ENCODE measurements around the gene INPP5D. TPM values are rescaled to one million over a fixed set of nuclear protein-coding genes. Genes with fewer than 3 reads are reported as not detected.

Gene INPP5D
- total RNA-seq, 1 experiment from 2014 or later, result 17.2 TPM

GRCh38 chr2:233161730-233162129 lies 101.6 kb downstream of the INPP5D start (continued):
- TF ChIP-seq PRRX2 (CRISPR knock-in tag; IDR thresholded peaks at IDR 0.05) (no peak), HMGA2 (CRISPR knock-in tag; IDR thresholded peaks at IDR 0.05) (no peak), ATF1 (CRISPR knock-in tag; IDR thresholded peaks at IDR 0.05) (no peak)

- POLR2A ChIA-PET, result no interaction called here
- CTCF ChIA-PET, result interaction anchor here (1.0 kb wide), 1 partner anchor 102 kb away, joined by 6 read pairs; no protein-coding TSS in a partner anchor
- Mint-ChIP-seq H3K27me3 (ENCODE audit: low read depth) (no peaks in the 10 kb centered on the region), H3K27ac (no peak overlapping the region), H3K4me1 (peaks cover 12% of the 10 kb centered on the region), H3K9me3 (no peaks in the 10 kb centered on the region), H3K36me3 (peaks cover 29% of the 10 kb centered on the region), H3K4me3 (no peak overlapping the region)
- DNase-seq (ENCODE audit: low spot score) (no peak), ATAC-seq (no peak)
- TF ChIP-seq ZNF219 (CRISPR knock-in tag; IDR thresholded peaks at IDR 0.05; ENCODE audit: borderline replicate concordance), result no peak
These were observed 102.6 kb downstream of the INPP5D start for GRCh38 chr2:233162770-233163169.

GRCh38 chr2:233163486-233164103 lies 103.5 kb downstream of the INPP5D start:
- TF ChIP-seq FOXJ3 (CRISPR knock-in tag; IDR thresholded peaks at IDR 0.05; ENCODE audit: borderline replicate concordance) (no peak), MAX (CRISPR knock-in tag; IDR thresholded peaks at IDR 0.05) (no peak), ZNF671 (CRISPR knock-in tag; IDR thresholded peaks at IDR 0.05) (no peak), AR (CRISPR knock-in tag; IDR thresholded peaks at IDR 0.05) (no peak), NFYB (CRISPR knock-in tag; conservative IDR thresholded peaks at IDR 0.05; ENCODE audit: low read depth) (no peak), ZNF532 (CRISPR knock-in tag; IDR thresholded peaks at IDR 0.05; ENCODE audit: borderline replicate concordance) (no peak), USF2 (CRISPR knock-in tag; IDR thresholded peaks at IDR 0.05) (no peak)
- peaks cover 17% of the 10 kb centered on the region for H3K4me1 Mint-ChIP-seq
- peak overlapping the region; percentile 24; the same call in 1 of the 2 replicates for H3K27ac Mint-ChIP-seq
- ChIA-PET CTCF (interaction anchor here (1.0 kb wide), 1 partner anchor 103 kb away, joined by 6 read pairs; no protein-coding TSS in a partner anchor), POLR2A (no interaction called here)
- H3K36me3 Mint-ChIP-seq, result peaks cover 21% of the 10 kb centered on the region
- H3K4me3 Mint-ChIP-seq, result no peak overlapping the region
- ATAC-seq (no peak), DNase-seq (ENCODE audit: low spot score) (no peak)
- no peaks in the 10 kb centered on the region for H3K9me3 Mint-ChIP-seq
- no peaks in the 10 kb centered on the region for H3K27me3 Mint-ChIP-seq (ENCODE audit: low read depth)

- no peaks in the 10 kb centered on the region for H3K9me3 Mint-ChIP-seq
- DNase-seq (ENCODE audit: low spot score) (no peak), ATAC-seq (no peak)
- peaks cover 20% of the 10 kb centered on the region for H3K36me3 Mint-ChIP-seq
- no peak overlapping the region for H3K4me3 Mint-ChIP-seq
- H3K27me3 Mint-ChIP-seq (ENCODE audit: low read depth), result no peaks in the 10 kb centered on the region
- CTCF ChIA-PET, result no interaction called here
- POLR2A ChIA-PET, result no interaction called here
- peaks cover 23% of the 10 kb centered on the region for H3K4me1 Mint-ChIP-seq
- H3K27ac Mint-ChIP-seq, result no peak overlapping the region
- TF ChIP-seq OVOL2 (CRISPR knock-in tag; IDR thresholded peaks at IDR 0.05; ENCODE audit: borderline replicate concordance), result no peak
- no peak for TF ChIP-seq NR2C2 (CRISPR knock-in tag; IDR thresholded peaks at IDR 0.05)
- TF ChIP-seq JUN (CRISPR knock-in tag; IDR thresholded peaks at IDR 0.05), result no peak
- TF ChIP-seq ZNF232 (CRISPR knock-in tag; IDR thresholded peaks at IDR 0.05), result no peak
- no peak for TF ChIP-seq ZNF317 (CRISPR knock-in tag; IDR thresholded peaks at IDR 0.05; ENCODE audit: borderline replicate concordance, low read depth)
- TF ChIP-seq FOXP4 (CRISPR knock-in tag; IDR thresholded peaks at IDR 0.05), result no peak
- TF ChIP-seq TEAD4 (CRISPR knock-in tag; IDR thresholded peaks at IDR 0.05), result no peak
- no peak for TF ChIP-seq SOX15 (CRISPR knock-in tag; IDR thresholded peaks at IDR 0.05)
- TF ChIP-seq USF2 (CRISPR knock-in tag; IDR thresholded peaks at IDR 0.05), result no peak
- no peak for TF ChIP-seq SMAD4 (CRISPR knock-in tag; IDR thresholded peaks at IDR 0.05)
These were observed 104.0 kb downstream of the INPP5D start for GRCh38 chr2:233164128-233164635.

Measured in WTC11 (cell line).